HPDE6-E6E7 (cell line): ENCODE results near the gene CLRN2.

Source experiments
- DNase-seq: peaks from one replicate; pipeline ENCODE4 v3.0.0; 2011; ENCODE audit warnings: missing footprints; ENCODE audit errors: extremely low spot score

Gene CLRN2

DNA sequence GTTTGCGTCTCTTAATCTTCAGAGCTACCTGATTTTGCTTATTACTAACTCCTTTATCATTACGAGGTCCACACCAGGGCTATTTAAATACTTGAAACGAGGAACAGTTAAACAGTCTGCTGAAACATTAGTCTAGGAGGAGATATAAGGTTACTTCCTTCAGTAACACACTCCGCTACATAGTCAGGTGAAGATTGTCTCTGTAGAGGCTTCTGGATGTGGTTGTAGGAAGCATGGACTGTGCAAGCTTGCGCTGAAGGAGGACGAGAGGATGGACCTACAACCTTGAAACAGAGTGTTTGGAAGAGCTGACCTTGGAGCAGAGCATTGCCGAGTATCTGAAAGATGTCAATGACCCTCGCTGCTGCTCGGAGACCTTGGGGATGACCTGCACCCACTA lies at the start of gene CLRN2:
Gene CLRN2, plus strand, starts transcription at position 301 of the 400 bp plus-strand sequence. CDS start 102 bp downstream, outside the sequence.
- DNase-seq = no peak

- DNase-seq = no peak
Measured at GRCh38 chr4:17468619-17469221, 46.2 kb upstream of the CLRN2 start.

DNA sequence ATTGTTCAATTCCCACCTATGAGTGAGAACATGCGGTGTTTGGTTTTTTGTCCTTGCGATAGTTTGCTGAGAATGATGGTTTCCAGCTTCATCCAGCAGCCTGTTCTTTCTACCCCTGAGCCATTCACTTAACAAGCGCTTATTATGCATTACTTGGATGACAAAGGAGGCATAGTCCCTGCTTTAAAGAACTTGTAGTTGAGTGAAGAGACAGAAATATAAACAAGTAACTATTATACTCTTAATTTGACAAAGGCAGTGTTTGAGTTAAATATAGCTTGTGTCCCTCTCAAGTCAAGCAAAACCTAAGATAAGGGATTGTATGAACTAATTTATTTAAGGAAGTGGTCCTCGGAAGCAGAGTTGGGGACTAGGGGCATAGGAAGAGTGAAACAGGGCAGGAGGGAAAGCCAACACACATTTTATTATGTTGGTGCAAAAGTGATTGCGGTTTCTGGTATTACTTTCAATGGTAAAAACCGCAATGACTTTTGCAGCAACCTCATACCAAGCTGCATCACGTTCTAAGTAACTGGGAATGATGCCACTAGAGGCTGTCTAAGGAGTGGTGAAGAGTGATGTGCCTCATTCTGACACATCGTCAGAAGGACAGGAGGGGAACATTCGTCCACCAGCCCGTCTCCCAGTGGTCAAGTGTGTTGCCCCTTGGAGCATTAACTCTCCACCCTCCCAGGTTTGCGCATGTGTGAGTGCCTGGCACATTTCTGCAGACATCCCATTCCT lies 44.9 kb upstream of the CLRN2 start:
- DNase-seq = no peak

GRCh38 chr4:17475481-17475880 lies 39.5 kb upstream of the CLRN2 start:
- DNase-seq = no peak

DNA sequence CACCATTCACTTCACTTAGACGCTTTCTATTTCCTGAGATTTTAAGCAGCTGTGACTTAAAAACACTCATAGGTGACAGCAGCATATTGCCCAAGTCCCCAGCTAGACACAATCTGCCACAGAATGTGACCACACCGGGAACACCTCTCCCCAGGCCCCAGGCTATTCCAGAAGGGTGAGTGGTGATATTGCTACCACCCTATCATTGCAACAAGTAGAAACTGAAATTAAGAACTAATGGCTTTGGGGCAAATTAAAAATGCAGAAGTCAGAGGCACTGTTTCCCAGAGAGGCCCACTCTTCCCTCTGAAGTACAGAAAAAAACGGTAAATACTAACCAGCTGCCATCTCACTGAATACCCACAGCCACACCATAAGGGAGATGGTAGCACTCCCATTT lies 38.1 kb upstream of the CLRN2 start:
- no peak for DNase-seq

DNA sequence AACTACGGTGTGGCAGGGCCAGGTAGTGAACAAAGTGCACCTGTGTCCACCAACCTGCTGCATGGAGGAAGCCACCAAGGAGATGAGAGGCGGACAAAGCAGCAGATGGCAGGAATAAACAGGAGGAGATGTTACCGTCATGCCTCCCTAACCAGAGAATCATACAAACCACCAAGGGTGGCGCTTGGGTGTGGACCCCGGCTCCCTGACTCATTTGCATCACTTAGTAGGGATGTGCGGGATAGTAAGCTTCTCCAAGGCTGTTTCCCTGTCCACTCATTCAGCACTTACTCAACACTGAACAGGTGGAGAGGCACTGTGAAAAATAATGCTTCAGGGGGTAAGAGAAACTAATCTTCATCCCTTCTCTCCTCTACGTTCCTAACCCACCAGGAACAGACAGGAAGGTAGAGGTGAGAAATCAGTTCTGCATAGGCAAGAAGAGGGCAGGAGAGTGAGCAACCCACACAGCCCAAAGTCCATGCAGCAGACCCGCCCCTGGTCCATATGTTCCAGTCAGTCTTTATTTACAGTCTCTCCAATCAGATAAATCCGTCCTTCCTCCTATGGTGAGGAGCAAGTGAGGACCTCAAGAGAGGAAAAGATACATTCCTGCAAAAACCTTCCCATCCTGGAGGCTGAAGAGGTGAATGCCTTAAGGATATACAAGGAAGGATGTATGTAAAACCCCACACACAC lies 37.0 kb upstream of the CLRN2 start:
- no peak for DNase-seq

DNA sequence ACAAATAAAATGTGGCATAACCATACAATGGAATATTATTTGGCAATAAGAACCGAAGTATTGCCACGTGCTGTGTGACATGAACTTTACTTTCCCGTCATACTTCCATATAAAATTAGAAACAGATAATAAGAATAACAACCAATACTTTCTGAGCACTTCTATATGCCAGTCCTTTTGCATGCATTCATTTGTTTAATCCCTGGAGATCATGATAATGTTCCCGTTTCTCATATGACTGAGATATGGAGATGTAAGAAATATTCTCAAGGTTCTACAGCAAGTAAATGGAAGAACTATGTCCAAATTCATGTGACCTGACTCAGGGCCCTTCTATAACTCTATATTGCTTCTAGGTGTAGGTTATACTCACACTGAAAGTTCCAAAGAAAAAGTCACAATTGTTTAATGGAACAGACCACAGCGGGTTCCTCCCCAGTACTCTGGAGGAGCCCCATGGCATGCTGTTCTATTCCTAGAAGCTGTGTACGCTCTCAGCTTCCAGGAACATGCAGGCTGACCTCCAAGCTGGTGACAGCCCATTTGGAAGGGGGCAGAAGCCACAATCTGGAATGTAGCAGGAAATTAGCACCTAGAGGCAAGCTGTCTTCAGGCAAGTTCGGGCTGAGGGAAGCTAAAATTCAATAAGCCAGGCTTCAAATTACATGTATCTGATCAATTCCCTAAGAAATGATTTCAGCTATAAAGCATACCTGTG lies 34.6 kb upstream of the CLRN2 start:
- DNase-seq = no peak

- no peak for DNase-seq
Measured at GRCh38 chr4:17480955-17481354, 34.0 kb upstream of the CLRN2 start.

DNA sequence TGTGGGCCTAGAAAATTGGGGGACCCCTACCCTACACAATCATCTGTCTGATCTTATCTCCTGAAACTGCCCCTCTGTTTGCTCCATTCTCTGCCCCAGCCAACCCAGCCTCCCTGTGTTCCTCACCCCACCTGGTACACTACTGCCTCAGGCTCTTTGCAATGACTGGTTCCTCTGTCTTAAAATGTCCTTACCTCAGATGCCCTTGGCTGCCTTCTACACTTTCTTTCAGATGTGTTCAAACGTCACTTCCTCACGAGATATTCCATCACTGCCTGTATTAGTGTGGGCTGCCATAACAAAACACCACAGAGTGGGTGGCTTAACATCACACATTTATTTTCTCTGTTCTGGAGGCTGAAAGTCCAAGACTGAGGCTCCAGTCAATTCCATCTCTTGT lies 32.2 kb upstream of the CLRN2 start:
- no peak for DNase-seq

- DNase-seq = no peak
Measured at GRCh38 chr4:17489123-17489522, 25.8 kb upstream of the CLRN2 start.

GRCh38 chr4:17489721-17490120 lies 25.2 kb upstream of the CLRN2 start:
- DNase-seq = no peak

GRCh38 chr4:17490575-17491059 lies 24.3 kb upstream of the CLRN2 start:
- no peak for DNase-seq

DNA sequence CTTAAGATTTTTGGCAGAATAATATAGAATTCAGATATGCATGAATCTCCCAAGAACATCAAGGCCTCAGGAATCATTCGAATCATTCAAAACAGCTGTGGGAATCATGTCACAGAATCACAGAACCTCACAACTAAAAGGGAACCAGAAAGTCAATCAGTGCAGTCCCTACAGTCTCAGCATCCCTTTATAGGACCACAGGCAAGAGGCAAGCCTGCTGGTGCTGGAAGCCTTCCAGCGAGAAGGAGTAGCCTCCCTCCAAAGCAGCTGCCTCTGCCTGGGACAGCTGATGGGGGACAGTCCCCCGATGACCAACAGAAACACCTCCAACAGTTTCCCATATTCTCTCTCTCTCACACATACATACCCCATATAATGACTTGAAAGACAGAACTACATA lies 23.8 kb upstream of the CLRN2 start:
- DNase-seq = no peak

- no peak for DNase-seq
Measured at GRCh38 chr4:17492058-17492741, 22.8 kb upstream of the CLRN2 start.

DNA sequence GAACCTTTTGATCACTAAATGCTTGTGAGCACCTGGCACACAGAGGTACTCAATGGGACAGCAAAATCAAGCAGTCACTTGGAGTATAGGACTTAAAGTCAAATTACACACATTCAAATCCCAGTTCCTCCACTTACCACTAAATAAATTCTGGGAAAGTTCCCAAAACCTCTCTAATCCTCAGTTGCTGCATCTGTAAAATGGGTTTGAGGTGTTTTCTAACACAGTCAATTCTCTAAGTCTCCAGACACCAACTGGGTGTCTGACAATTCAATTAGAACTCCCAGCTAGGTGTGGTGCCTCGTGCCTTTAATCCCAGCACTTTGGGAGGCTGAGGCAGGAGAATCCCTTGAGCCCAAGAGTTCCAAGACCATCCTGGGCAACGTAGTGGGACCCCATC lies 22.1 kb upstream of the CLRN2 start:
- no peak for DNase-seq

DNA sequence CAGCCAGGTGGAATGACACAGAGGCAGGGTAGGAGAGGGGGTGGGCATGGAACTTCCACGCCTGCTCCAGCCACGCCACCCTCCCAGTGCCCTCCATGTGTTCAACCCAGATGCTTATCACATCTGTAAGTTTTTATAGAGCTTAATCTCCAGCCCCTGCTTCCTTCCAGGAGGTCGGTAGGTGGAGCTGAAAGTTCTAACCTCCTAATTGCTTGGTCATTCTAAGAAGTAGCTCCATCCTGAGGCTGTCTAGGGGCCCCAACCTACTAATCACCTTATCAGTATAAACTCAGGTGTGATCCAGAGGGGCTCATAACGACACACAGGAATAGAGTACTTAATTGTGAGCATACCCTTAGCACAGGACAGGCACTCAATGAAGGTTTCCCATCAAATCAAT lies 21.3 kb upstream of the CLRN2 start:
- no peak for DNase-seq

DNA sequence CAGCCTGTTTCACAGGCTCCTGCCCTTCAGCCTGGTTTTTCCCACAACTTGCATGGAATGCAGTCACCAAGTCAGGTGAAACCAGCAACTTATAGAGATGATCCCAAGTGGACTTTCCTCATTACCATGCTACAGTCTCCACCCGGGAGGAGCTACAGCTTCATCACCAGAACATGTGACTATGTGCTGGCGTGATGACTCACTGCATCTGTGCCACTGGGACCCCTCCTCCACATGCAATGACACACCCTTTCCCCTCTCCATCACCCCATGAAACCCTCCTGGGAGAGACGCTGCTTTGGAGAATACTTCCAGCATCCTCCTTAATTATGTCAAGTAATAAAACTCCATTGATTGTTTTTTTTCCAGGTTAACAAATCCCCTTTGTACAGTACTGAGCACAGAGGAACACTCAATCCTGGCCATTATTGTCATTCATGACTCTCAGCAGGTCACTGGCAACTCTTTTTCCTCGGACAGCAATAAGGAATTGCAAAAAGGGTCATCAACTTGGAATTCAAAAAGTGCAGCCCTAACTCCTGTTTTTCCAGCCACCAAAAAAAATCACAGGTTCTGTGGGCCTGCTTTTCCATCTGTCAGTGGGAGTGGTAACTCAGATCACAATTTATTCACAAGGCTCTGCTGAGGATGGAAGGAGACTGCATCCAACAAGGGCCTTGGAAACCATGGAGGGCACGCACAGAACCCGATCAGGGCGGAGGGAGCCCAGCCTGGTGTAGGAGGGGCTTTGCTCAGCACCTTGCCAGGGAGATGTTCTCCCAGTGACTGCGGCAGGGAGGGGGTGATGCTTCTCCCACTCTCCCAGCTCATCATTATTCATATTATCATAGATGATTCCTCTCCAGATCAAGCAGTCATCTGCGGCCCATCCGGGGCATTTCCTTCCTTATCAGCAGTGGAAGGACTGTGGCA lies 20.4 kb upstream of the CLRN2 start:
- peak; percentile 16 for DNase-seq

GRCh38 chr4:17497890-17498523 lies 17.0 kb upstream of the CLRN2 start:
- no peak for DNase-seq

GRCh38 chr4:17500574-17500973 lies 14.4 kb upstream of the CLRN2 start:
- no peak for DNase-seq

GRCh38 chr4:17502756-17503155 lies 12.2 kb upstream of the CLRN2 start:
- no peak for DNase-seq
